ENCODE measurements around the gene KCNJ3. TPM values are rescaled to one million over a fixed set of nuclear protein-coding genes. Genes with fewer than 3 reads are reported as not detected.

The KCNJ3 gene
- polyA plus RNA-seq, 1 donor, result 9.9 TPM

GRCh38 chr2:154886316-154886715 is 187.8 kb downstream of the KCNJ3 start:
- no peaks in the 10 kb centered on the region for H3K36me3 ChIP-seq (ENCODE audit: control insufficient read depth, insufficient read depth, low read length)
- no peaks in the 10 kb centered on the region for H3K27me3 ChIP-seq (ENCODE audit: control insufficient read depth, insufficient read depth, low read length)
- WGBS (ENCODE audit: insufficient coverage, low lambda C conversion rate), result no CpG with 5 or more reads among the region's 5 CpGs
- no peak for DNase-seq
- no peak overlapping the region for H3K4me3 ChIP-seq (ENCODE audit: low read length)
- no peak overlapping the region for H3K27ac ChIP-seq (ENCODE audit: low read length)
- no peaks in the 10 kb centered on the region for H3K9me3 ChIP-seq (ENCODE audit: control insufficient read depth, low read depth, low read length)
- no peaks in the 10 kb centered on the region for H3K4me1 ChIP-seq (ENCODE audit: control insufficient read depth, insufficient read depth, low read length)

- H3K27me3 ChIP-seq (ENCODE audit: control insufficient read depth, insufficient read depth, low read length), result no peaks in the 10 kb centered on the region
- WGBS (ENCODE audit: insufficient coverage, low lambda C conversion rate), result 100% methylated on average over 1 of the region's 1 CpG
- no peaks in the 10 kb centered on the region for H3K4me1 ChIP-seq (ENCODE audit: control insufficient read depth, insufficient read depth, low read length)
- no peaks in the 10 kb centered on the region for H3K36me3 ChIP-seq (ENCODE audit: control insufficient read depth, insufficient read depth, low read length)
- no peak overlapping the region for H3K4me3 ChIP-seq (ENCODE audit: low read length)
- no peak overlapping the region for H3K27ac ChIP-seq (ENCODE audit: low read length)
- no peak for DNase-seq
- no peaks in the 10 kb centered on the region for H3K9me3 ChIP-seq (ENCODE audit: control insufficient read depth, low read depth, low read length)
Measured at GRCh38 chr2:154898269-154898668, 199.8 kb downstream of the KCNJ3 start.

GRCh38 chr2:154901063-154901462 is 202.6 kb downstream of the KCNJ3 start:
- DNase-seq, result no peak
- Histone ChIP-seq H3K27me3 (ENCODE audit: control insufficient read depth, insufficient read depth, low read length) (no peaks in the 10 kb centered on the region), H3K27ac (ENCODE audit: low read length) (no peak overlapping the region), H3K9me3 (ENCODE audit: control insufficient read depth, low read depth, low read length) (no peaks in the 10 kb centered on the region), H3K4me3 (ENCODE audit: low read length) (no peak overlapping the region), H3K36me3 (ENCODE audit: control insufficient read depth, insufficient read depth, low read length) (no peaks in the 10 kb centered on the region), H3K4me1 (ENCODE audit: control insufficient read depth, insufficient read depth, low read length) (no peaks in the 10 kb centered on the region)
- no CpG with 5 or more reads among the region's 1 CpG for whole genome bisulfite sequencing (ENCODE audit: insufficient coverage, low lambda C conversion rate)
